Right forelimb (tissue), 1 donor: ENCODE measurements around the gene BRAT1.

Experiments used
- DNase-seq: peaks from one replicate; pipeline ENCODE4 v3.0.0-alpha.2; 2018

The BRAT1 gene

DNA sequence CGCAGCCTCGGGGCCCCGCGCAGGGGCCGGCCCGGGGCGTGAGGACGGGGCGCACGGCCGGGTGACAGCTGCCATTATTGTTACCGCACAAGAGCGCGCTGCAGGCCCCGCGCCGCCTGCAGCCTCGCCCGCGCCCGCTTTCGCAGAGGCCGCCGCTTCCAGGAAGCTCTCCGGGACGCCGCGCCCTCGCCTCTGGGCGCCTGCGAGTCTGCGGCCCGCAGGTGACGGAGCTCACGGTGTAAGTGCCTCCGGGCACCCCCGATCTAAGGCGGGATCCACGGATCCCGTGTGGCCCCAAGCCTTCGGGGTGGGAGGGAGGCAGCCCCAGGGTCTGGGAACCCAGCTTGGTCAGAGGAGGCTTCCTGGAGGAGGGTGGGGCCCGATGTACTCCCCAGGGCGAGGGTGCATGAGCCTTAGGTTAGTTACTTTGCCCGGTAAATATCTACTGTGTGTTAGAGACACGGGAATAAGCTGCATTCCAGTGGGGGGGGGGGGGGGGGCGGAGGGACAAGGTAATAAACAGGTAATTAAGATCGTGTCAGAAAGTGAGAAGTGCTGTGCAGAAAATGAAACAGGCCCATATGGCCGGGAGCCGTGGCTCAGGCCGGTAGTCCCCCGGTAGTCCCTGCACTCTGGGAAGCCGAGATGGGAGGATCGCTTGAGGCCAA is 4.1 kb upstream of the BRAT1 start:
- no peak for DNase-seq

DNA sequence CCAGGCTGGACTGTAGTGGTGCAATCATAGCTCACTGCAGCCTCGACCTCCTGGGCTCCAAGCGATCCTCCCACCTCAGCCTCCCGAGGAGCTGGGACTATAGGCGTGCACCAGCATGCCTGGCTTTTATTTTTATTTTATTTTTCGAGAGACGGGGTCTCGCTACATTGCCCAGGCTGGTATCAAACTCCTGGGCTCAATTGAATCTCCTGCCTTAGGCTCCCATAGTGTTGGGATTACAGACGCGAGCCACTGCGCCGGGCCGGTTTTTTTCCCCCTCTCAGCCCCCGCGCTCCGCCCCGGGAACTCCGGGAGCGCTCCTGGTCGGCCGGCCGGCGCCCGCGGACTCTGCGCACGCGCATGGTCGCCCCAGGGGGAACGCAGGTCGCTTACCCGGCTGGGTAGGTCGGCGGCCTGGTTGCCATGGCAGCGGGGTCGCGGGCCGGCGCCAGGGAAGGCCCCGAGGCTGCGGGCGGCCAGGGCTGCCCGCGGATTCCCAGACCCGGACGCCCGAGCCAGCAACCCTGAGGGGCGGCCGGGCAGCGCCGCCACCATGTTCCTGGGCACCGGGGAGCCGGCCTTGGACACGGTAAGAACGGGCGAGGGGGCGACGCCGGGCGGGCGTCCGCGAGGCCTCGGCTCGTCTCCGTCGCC is 3.4 kb upstream of the BRAT1 start, which contains the start of gene IQCE:
Gene IQCE (plus strand): TSS at position 351 of the 654 bp plus-strand sequence. CDS start 203 bp downstream, at position 554.
- peak; percentile 95 for DNase-seq

DNA sequence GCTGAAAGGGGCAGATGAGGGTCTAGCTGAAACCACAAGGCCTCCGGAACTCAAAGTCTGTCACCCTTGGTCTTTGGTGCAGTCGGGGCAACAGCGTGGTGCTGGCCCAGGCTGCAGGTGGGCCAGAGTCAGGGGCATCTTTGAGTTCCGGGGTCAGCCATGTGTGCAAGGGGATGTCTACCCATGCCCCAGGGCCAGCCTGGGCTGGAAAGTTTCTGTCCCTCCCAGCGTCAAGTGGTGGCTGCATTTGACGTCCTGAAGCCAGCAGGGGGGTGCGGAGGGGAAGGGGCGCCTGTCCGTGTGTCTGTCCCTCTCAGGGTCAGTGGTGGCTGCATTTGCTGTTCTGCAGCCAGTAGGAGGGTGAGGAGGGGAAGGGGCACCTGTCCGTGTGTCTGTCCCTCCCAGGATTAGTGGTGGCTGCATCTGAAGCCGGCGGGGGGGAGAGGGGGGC is 638 bp downstream of the BRAT1 start:
- DNase-seq, result no peak

DNA sequence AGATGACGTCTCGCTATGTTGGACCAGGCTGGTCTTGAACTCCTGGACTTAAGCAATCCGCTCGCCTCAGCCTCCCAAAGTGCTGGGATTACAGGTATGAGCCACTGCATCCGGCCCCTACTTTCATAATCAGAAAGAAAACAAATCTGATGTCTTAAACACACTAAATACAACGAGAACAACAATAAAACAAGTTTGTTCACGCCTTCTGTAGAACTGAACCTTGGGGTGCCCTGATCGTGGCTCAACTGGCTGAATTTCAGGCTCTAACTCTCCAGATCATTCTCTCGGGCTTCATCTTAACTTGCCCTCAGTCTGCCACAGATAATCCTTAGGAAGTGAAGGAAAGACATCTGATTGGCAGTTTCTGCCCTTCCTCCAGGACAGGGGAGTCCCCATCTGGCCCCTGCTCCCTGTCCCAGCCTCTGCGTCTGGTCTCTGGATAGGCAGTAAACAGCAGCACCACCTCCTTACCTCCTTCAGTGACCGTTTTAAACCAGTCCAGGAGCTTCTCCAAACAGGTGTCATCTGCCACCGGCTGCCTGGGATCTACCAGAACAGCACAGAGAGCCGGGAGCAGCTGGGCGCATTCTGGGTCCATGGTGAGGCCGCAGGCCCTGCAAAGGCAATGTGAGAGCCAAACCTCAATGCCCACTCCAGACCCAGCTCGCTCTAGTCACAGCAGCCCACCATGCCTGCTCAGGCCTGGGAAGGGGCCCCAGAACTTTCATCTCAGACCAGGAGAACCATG is 1.3 kb downstream of the BRAT1 start:
- DNase-seq, result no peak

DNA sequence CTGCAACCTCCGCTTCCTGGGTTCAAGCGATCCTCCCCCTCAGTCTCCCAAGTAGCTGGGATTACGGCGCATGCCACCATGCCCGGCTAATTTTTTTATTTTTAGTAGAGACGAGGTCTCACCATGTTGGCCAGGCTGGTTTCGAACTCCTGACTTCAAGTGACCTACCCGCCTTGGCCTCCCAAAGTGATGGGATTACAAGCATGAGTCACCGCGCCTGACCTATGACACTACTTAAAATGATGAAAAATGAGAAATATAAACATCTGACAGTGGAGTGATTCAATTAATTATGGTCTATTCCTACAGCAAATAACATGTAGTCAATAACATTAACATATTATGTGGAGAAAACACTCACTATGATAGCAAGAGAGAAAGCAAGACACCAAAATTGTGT is 2.2 kb downstream of the BRAT1 start:
- no peak for DNase-seq

DNA sequence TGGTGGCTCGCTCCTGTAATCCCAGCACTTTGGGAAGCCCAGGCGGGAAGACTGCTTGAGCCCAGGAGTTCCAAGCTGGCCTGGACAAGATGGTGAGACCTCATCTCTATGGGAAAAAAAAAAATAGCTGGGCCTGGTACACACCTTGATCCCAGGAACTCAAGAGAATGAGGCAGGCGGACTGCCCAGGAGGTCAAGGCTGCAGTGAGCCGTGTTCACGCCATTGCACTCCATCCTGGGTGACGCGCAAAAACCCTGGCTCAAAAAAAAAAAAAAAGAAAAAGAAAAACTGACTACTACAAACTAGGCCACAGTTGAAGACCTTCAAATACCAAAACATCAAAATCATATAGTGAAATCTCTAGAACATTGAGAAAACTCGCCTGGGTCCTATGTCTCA is 3.9 kb downstream of the BRAT1 start:
- DNase-seq, result no peak

DNA sequence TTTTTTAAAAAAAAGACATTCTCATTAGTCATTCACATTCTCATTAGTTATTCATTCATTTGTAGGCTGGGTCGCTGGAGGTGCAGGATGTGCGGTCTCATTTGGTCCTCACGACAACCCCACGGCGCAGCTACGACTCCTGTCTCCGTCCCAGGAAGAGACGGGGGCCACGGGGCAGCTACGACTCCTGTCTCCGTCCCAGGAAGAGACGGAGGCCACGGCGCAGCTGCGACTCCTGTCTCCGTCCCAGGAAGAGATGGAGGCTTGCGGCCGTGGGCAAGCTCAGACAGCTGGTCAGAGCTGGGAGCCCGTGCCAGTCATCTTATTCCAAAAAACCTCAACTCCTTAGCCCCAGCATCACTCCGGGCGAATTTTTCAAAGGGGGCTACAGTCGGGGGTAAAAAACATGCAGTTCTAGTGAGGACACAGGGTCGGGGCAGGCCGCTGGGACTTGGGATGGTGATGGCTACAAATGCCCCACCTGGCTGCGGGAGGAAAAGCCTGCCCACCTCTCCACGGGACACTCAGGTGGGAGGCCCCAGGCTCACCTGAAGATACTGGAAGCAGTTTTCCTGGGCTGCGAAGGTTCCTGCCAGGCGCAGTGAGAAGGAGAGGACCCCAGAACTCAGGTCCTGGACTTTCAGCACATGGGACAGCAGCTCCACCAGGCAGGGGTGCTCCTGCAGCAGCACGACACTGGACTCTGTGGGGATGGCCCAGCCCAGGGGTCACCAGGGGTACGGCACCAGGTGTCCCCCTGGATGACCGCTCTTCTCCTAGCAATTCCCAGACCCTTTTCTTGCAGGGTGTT is 8.3 kb downstream of the BRAT1 start:
- DNase-seq, result no peak

DNA sequence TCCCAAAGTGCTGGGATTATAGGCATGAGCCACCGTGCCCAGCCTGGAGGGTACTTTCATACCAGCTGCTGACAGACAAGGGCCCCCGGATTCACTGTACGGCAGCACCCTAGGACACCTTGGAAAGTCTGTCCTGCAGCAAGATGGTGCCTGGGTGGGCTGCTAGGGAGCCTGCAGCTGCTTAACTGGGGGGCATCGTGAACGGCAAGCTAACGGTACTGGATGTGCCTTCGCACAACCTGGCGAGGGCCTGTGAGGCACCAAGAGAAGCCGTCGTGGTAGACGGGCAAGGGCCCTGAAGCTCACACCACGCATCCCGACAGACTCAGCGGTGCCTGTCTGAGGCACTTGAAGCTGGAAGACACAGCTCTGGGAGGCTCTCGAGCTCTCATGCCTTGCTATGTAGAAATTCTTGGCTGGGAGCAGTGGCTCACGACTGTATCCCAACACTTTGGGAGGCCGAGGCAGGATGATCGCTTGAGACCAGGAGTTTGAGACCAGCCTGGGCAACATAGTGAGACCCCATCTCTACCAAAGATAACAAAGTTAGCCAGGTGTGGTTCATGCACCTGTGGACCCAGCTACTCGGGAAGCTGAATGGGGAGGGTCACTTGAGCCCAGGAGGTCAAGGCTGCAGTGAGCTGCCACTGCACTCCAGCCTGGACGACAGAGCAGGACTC is 9.4 kb downstream of the BRAT1 start:
- no peak for DNase-seq

DNA sequence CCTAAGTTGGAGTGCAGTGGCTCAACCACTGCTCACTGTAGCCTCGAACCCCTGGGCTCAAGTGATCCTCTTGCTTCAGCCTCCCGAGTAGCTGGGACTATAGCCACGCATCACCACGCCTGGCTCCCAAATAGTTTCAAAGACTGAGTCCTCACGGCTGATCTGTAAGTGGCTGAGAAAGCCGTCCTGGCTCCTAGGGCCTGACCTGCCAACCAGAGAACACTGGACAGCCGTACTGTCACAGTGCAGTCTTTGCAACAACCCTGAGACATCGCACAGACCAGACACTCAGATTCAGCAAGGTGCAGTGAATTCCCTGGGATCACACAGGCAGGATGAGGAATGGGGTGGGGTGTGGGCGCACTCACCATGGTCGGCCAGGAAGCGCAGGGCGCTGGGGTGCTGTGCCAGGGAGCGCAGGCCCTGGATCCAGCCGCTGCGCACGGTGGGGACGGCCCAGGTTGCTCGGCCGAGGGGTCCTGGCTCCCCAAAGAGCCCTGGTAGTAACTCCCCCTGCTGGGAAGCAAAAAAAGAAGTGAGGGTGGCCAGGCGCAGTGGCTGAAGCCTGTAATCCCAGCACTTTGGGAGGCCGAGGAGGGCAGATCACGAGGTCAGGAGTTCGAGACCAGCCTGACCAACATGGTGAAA is 10.7 kb downstream of the BRAT1 start:
- no peak for DNase-seq

DNA sequence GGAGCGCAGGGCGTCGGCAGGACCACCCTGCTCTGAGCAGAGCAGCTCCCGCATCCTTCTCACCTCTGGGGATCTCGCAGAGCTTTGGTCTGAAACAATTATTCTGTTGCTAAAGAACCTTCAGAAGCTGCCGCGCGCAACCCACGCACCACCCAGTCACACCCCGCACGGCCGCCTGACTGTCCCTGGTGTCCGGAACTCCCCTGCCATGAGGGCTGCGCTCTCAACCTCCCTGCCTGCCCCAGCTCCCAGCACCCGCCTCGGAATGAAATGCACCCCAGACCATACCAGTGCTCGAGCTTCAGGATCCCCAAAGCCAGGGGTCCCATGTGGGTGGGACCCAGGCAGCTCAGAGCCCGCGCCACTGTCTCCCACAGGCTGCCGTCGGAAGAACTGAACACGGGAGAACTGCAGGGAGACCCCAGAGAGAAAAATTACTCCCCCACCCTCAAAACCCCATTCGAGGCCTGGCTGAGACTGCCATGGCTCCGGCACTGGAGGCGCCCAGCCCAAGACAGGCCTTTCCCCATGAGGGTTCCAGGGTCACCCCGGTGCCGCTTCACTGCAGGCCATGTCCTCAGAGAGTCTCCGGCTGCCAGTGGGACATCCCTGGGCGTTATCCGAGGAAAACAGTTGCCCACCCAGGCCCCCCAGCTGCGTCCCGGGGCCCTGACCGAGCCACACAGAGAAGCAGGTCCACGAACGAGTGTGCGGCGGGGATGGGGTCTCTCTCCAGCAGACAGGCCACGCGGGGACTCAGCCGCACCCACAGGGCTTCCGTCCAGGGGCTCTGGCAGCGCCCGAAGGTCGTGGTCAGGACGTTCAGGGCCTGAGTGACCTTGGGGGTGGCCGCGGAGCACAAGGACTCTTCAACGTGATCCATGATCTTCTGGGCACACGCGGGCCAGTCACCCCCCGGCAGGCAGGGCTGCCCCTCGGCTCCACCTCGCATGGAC is 12.1 kb downstream of the BRAT1 start:
- DNase-seq, result no peak

DNA sequence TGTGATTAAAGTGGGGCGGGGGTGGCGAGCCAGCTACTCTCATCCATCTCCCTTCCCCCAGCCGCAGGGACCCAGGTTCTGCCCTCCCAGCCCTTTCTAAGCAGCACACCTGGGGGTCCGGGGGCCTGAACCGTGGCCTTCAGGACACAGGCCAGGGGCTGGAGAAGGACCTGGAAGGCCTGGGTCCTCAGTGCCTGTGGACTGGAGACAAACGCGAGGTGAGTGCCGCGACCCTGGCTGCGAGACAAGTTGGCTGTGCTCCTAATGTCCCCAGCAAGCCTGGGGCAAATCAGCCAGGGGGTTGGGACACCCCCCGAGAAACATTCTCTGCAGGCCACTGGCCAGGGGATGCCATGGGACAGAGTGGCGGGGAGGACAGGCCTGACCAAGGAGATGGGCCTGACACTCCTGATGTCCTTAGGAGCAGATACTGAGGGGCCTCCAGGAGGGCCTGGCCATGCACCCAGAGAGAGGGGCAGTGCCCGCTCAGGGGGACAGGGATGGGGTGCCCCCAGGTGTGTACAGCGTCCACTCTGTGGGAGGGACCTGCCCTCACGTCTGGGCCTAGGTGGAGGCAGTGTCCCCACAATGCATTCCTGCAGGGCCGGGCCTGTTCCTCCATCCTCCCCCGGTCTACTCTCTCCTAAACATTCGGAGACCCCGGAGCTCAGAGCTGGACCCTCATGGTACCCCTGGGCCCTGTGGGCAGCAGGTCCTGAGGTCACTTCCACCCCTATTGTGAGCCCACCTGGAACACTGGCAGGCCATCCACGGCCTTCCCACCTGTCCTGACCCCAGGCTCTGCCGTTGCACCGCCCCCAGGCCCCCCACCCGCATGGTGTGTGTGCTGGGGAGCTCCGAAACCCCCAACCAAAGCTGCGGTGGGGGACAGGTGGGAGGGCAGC is 13.1 kb downstream of the BRAT1 start:
- no peak for DNase-seq

DNA sequence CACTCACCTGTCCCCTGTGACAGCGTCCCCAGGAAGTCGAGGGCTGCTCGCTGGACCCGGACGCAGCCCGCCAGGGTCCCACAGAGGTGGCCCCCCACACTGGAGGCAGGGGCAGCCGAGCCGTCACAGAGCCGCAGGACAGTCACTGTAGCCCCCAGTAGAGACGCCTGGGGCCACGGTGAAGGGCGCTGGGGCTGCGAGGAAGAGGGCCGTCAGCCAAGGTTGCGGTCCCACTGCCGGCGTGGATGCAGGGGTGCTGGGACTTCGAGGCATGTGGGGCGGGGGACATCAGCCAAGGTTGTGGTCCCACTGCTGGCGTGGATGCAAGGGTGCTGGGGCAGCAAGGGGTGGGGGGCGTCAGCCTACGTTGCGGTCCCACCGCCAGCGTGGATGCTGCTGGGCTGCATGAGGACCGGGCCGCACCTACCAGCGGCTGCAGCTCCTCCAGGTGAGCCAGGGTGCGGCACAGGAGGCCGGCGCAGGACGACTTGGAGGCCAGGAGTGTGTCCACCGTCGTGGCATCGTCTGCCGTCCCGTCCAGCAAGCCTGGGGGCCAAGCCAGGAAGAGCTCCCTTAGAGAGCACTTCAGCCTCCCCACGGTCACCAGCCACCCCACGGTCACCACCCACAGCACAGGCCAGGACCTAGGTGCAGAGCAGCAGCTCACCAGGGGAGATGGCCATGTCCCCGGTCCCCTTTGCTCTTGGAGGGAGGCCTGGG is 13.9 kb downstream of the BRAT1 start:
- DNase-seq, result no peak

DNA sequence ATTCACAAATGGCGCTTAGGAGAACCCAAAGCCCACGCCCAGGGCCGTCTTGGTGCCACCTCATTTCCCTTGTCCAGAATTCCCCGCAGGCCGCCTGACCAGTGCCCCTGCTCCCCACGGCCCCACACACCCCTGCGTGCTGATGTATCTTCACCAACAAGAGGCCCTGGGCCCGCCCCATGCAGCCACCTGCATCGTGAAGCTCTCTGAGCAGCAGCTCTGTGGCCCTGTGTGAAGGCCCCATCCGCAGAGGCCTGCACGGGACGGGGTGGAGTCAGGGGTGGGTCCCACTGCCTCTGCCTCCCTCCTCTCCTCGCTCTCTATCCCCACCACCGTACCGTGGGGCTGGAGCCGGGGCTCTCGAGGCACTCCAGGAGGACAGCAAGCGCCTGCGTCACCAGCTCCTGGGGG is 14.7 kb downstream of the BRAT1 start:
- DNase-seq, result no peak

DNA sequence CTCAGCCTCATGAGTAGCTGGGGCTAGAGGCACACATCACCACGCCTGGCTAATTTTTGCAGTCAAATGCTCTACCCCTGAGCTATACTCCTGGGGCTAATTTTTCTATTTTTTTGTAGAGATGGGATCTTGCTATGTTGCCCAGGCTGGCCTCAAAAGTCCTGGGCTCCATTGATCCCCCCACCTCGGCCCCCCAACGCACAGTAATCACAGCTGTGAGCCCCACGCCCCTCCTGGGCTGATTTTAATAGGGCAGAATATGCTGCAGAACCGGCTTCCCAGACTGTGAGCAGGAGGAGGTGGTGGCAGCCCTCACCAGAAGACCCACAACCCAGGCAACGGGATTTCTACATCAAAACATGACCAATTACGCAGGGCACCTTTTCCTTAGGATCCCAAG is 15.2 kb downstream of the BRAT1 start:
- DNase-seq, result no peak

DNA sequence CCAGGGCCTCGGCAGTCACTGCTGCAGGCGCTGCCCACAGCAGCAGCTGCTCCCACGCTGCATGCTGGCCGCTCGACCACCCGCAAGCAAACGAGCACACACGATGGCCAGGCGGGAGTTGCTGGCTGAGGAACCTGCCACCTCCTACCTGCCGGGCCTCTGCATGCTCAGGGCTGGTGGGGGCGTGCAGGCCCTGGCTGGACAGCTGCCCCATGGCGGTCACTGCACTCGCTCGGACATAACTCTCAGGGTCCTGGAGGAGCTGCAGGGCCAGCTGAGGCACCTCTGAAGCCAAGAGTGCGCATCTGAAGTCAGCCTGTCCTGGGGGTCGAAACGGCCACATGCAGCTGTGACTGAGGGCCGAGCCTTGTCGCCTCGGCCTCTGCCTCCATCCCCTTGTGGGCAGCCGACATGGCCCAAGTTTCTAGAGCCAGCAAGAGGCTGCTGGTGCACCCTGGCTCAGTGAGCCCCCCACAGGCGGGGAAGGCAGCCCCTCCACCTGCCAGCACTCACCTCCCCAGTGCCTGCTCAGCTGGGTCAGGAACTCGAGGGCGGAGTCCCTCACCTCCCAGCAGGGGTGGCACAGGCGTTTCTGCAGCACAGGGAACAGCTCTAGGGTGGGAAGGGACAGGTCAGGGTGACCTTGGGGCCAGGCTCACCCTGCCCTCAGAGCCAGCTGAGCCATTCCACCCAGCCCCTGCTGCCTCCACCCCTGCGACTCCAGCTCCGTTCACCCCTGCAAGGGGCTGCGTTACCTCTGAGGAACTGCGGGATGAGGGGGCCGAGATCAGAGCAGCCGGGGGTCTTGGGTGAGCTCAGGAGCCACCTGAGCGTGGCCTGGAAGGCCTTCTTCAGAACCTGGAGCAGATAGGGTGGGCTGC is 16.1 kb downstream of the BRAT1 start:
- DNase-seq, result peak; percentile 43

DNA sequence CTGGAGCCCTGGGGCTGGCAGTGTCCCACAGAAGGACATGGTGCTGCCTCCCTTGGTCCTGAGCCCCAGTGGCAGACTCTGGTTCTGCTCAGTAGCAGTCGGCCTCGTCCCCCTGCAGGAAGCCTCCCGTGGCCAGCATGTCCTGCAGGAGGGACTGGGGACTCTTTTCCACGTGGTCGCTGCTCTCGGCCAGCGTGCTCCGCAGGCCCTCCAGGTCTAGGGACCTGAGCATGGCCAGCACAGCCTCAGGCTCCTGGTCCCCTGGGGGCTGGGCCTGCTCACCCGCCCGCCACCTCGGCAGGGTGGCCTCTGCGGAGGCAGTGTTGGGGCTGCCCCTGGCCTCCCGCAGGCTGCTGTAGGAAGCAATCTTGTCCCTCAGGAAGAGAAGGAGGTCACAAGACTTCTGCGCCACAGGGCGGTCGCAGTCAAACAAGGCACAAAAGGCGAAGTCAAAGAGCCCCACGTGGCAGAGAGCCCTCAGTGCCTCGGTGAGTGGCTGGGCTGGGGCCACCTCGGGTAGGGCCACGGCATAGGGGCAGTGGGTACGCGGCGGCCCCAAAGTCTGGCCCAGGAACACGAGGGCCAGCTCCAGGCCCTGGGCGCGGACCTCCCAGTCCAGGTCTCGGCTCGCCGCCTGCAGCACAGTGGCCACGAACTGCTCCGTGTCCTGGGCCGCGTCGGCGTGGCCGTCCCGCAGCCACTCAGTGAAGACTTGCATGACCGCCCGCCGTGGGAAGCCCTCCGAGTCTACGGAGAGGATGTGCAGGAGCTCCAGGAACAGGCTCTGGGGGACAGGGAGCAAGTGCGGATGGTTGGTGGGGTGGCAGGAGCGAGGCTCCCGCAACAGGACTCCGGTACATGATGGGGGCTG is 17.1 kb downstream of the BRAT1 start:
- DNase-seq, result peak; percentile 41
